OCI-LY3 (cell line): ENCODE measurements around the gene IL3.

Experiments
- EZH2phosphoT487 ChIP-seq: fragments of 200-600 bp; shearing (Covaris generic); IDR thresholded peaks from 2 replicates; pipeline ENCODE4 v1.6.1; 2018; ENCODE audit warnings: antibody characterized with exemption, mixed run types, low read depth
- TF ChIP-seq, protein P1 (sequence below): fragments of 200-600, 300-600 bp; sonication (generic); IDR thresholded peaks from 2 replicates; pipeline ENCODE4 v1.5.1; 2014; ENCODE audit warnings: antibody characterized with exemption, low read length, low read depth

DNA sequence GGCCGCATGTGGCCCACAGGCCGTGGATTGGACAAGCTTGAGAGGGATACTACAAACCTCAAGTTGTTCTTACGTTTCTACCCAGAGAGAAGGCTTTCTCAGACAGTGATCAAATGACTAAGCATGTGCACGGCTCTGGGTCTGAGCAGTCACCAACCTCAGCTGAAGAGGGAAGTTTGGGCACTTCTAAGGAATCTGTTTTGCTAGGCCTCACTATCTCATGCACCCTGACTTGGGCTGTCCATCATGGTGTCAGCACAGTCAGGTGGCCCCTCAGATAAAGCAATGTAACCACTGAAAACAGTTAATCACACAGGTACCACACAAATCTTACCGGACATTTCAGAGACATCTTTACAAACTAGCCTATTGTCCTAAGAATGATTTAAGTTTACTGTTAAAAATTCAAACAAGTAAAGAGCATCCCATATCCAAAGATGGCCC, 37.7 kb downstream of the IL3 start:
- TF ChIP-seq, protein P1, sequence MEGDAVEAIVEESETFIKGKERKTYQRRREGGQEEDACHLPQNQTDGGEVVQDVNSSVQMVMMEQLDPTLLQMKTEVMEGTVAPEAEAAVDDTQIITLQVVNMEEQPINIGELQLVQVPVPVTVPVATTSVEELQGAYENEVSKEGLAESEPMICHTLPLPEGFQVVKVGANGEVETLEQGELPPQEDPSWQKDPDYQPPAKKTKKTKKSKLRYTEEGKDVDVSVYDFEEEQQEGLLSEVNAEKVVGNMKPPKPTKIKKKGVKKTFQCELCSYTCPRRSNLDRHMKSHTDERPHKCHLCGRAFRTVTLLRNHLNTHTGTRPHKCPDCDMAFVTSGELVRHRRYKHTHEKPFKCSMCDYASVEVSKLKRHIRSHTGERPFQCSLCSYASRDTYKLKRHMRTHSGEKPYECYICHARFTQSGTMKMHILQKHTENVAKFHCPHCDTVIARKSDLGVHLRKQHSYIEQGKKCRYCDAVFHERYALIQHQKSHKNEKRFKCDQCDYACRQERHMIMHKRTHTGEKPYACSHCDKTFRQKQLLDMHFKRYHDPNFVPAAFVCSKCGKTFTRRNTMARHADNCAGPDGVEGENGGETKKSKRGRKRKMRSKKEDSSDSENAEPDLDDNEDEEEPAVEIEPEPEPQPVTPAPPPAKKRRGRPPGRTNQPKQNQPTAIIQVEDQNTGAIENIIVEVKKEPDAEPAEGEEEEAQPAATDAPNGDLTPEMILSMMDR = no peak
- no peak for TF ChIP-seq EZH2phosphoT487
